Parathyroid adenoma (tissue), 2 donors: Measurements from ENCODE around the gene TPX2.
A peak's percentile ranks its signal among the peaks of the same experiment; 100 is the strongest.

Experiments used
- H2AFZ ChIP-seq: fragments of 300-600 bp; sonication (generic); one replicate; pipeline ENCODE4 v1.7.0; 2017; ENCODE audit warnings: antibody characterized with exemption, mild to moderate bottlenecking
- H3K27ac ChIP-seq: fragments of 300-600 bp; sonication (generic); one replicate; pipeline ENCODE4 v1.7.0; 2017
- H3K27me3 ChIP-seq: fragments of 300-600 bp; sonication (generic); one replicate; pipeline ENCODE4 v1.7.0; 2017; ENCODE audit warnings: low read length; ENCODE audit not compliant: control insufficient read depth, insufficient read depth
- H3K36me3 ChIP-seq: fragments of 300-600 bp; sonication (generic); one replicate; pipeline ENCODE4 v1.7.0; 2017; ENCODE audit warnings: low read length; ENCODE audit not compliant: control insufficient read depth, insufficient read depth
- H3K4me1 ChIP-seq: fragments of 300-600 bp; sonication (generic); one replicate; pipeline ENCODE4 v1.7.0; 2017; ENCODE audit warnings: control low read depth
- H3K4me2 ChIP-seq: fragments of 300-600 bp; sonication (generic); one replicate; pipeline ENCODE4 v1.7.0; 2017; ENCODE audit warnings: low read length
- H3K4me3 ChIP-seq: fragments of 300-600 bp; sonication (generic); one replicate; pipeline ENCODE4 v1.7.0; 2017; ENCODE audit warnings: low read depth, low read length
- H3K79me2 ChIP-seq: fragments of 300-600 bp; sonication (generic); one replicate; pipeline ENCODE4 v1.7.0; 2017; ENCODE audit warnings: control low read depth
- H3K9ac ChIP-seq: fragments of 300-600 bp; sonication (generic); one replicate; pipeline ENCODE4 v1.7.0; 2017; ENCODE audit warnings: mild to moderate bottlenecking
- H3K9me3 ChIP-seq: fragments of 300-600 bp; sonication (generic); one replicate; pipeline ENCODE4 v1.7.0; 2017; ENCODE audit warnings: low read length; ENCODE audit not compliant: control insufficient read depth
- CTCF ChIP-seq: fragments of 300-600 bp; sonication (generic); IDR thresholded peaks from one replicate; pipeline ENCODE4 v1.7.0; 2017; ENCODE audit warnings: antibody characterized with exemption, mild to moderate bottlenecking
- donor health status: primary hyperparathyroidism.

TPX2 gene

GRCh38 chr20:31721408-31722256 lies 17.5 kb upstream of the TPX2 start:
- TF ChIP-seq CTCF, result no peak
- peaks cover 21% of the 10 kb centered on the region for H3K4me1 ChIP-seq
- no peaks in the 10 kb centered on the region for H3K36me3 ChIP-seq
- no peaks in the 10 kb centered on the region for H3K9me3 ChIP-seq
- no peaks in the 10 kb centered on the region for H3K27me3 ChIP-seq
- H3K4me2 ChIP-seq, result peak overlapping the region; percentile 90
- H3K4me3 ChIP-seq, result peak overlapping the region; percentile 86
- no peak overlapping the region for H2AFZ ChIP-seq
- no peak overlapping the region for H3K9ac ChIP-seq
- peak overlapping the region; percentile 97 for H3K27ac ChIP-seq
- peaks cover 15% of the 10 kb centered on the region for H3K79me2 ChIP-seq

GRCh38 chr20:31722257-31723068 lies 16.6 kb upstream of the TPX2 start, which contains the start of gene BCL2L1:
Gene BCL2L1, minus strand, starts transcription at chr20:31722868. Its CDS starts 650 bp downstream, at chr20:31722218.
- Histone ChIP-seq H3K4me2 (peak within 1 kb of the TSS; percentile 90), H3K9me3 (no peaks in the 10 kb centered on the region), H2AFZ (peak within 1 kb of the TSS; percentile 94), H3K27me3 (no peaks in the 10 kb centered on the region), H3K9ac (peak within 1 kb of the TSS; percentile 96), H3K36me3 (no peaks in the 10 kb centered on the region), H3K79me2 (peaks cover 12% of the 10 kb centered on the region), H3K4me3 (peak within 1 kb of the TSS; percentile 86), H3K4me1 (peaks cover 21% of the 10 kb centered on the region), H3K27ac (peak within 1 kb of the TSS; percentile 97)
- peak; percentile 87 for TF ChIP-seq CTCF

GRCh38 chr20:31723069-31723318 lies 16.1 kb upstream of the TPX2 start:
- Histone ChIP-seq H3K4me1 (peaks cover 21% of the 10 kb centered on the region), H2AFZ (peak overlapping the region; percentile 94), H3K4me2 (peak overlapping the region; percentile 90), H3K27ac (peak overlapping the region; percentile 97), H3K27me3 (no peaks in the 10 kb centered on the region), H3K4me3 (peak overlapping the region; percentile 86), H3K9me3 (no peaks in the 10 kb centered on the region), H3K79me2 (peaks cover 12% of the 10 kb centered on the region), H3K36me3 (no peaks in the 10 kb centered on the region), H3K9ac (peak overlapping the region; percentile 96)
- no peak for TF ChIP-seq CTCF

- TF ChIP-seq CTCF, result peak; percentile 98
- Histone ChIP-seq H3K27me3 (no peaks in the 10 kb centered on the region), H3K9me3 (no peaks in the 10 kb centered on the region), H3K4me2 (peak overlapping the region; percentile 90), H3K27ac (peak overlapping the region; percentile 97), H3K4me3 (peak overlapping the region; percentile 86), H3K36me3 (no peaks in the 10 kb centered on the region), H2AFZ (peak overlapping the region; percentile 94), H3K9ac (peak overlapping the region; percentile 96), H3K4me1 (peaks cover 21% of the 10 kb centered on the region), H3K79me2 (peaks cover 12% of the 10 kb centered on the region)
Measured at GRCh38 chr20:31723319-31724078, 15.6 kb upstream of the TPX2 start.
